Lower lobe of right lung (tissue), 2 donors: Measurements from ENCODE around the gene HOXA7. TPM values are rescaled to one million over a fixed set of nuclear protein-coding genes. Genes with fewer than 3 reads are reported as not detected.
A peak's percentile ranks its signal among the peaks of the same experiment; 100 is the strongest.

Experiments
- ATAC-seq, 2 donors: fragments of 200-7000 bp; cut with Tn5 transposase; one replicate each; pipeline ENCODE4 v1.9.1; 2020 to 2022; ENCODE audit warnings: mild to moderate bottlenecking in 2 of 2, moderate library complexity in 2 of 2
- DNase-seq: peaks from one replicate; pipeline ENCODE4 v3.0.0-alpha.2; 2020
- H3K27ac ChIP-seq: fragments of 200-600 bp; one replicate; pipeline ENCODE4 v1.8.0; 2022
- H3K27me3 ChIP-seq: fragments of 200-600 bp; one replicate; pipeline ENCODE4 v1.8.0; 2022; ENCODE audit warnings: low read depth
- H3K36me3 ChIP-seq: fragments of 200-600 bp; one replicate; pipeline ENCODE4 v1.8.0; 2022; ENCODE audit warnings: mild to moderate bottlenecking
- H3K4me1 ChIP-seq: fragments of 200-600 bp; one replicate; pipeline ENCODE4 v1.8.0; 2022
- H3K4me3 ChIP-seq: fragments of 200-600 bp; one replicate; pipeline ENCODE4 v1.8.0; 2022; ENCODE audit warnings: mild to moderate bottlenecking
- H3K9me3 ChIP-seq: fragments of 200-600 bp; one replicate; pipeline ENCODE4 v1.8.0; 2022
- CTCF ChIP-seq: fragments of 200-600 bp; IDR thresholded peaks from one replicate; pipeline ENCODE4 v1.8.0; 2022; ENCODE audit warnings: antibody characterized with exemption, mild to moderate bottlenecking
- intact Hi-C: fragments of 100-400 bp; cut with DNase I; formaldehyde crosslinking; loops from one replicate; pipeline ENCODE4 v1.11.0; 2022
- total RNA-seq: library from RNA; stranded (reverse); fragmentation: NEBNext Ultra II Directional; extraction: Animal tissue kit (Norgen Biotek cat#: 25700); gene quantifications from one replicate; pipeline ENCODE4 v1.2.1, GENCODE V29; 2021
- donor health status: DM: no; HTN: yes; CAD: no; lungs with severe emphysema.

Gene HOXA7
- total RNA-seq, 1 donor from 2014 or later, result 2.2 TPM

- Histone ChIP-seq H3K27ac (peak overlapping the region; percentile 89), H3K36me3 (no peaks in the 10 kb centered on the region), H3K9me3 (no peaks in the 10 kb centered on the region), H3K4me3 (peak overlapping the region; percentile 60), H3K4me1 (peaks cover 69% of the 10 kb centered on the region), H3K27me3 (peaks cover 94% of the 10 kb centered on the region)
- TF ChIP-seq CTCF, result no peak
- DNase-seq (peak; percentile 50), ATAC-seq (no peak)
- intact Hi-C loops, result loop anchor here (10.0 kb wide), 1 partner anchor 777 kb away; no protein-coding TSS in a partner anchor
Measured at GRCh38 chr7:27151341-27151930, 5.0 kb downstream of the HOXA7 start.

- no peaks in the 10 kb centered on the region for H3K9me3 ChIP-seq
- peak; percentile 90 for TF ChIP-seq CTCF
- DNase-seq (peak; percentile 82), ATAC-seq (peak; percentile 75 to 87)
- peaks cover 63% of the 10 kb centered on the region for H3K4me1 ChIP-seq
- no peaks in the 10 kb centered on the region for H3K36me3 ChIP-seq
- intact Hi-C loops, result loop anchor here (10.0 kb wide), 1 partner anchor 776 kb away; no protein-coding TSS in a partner anchor
- H3K4me3 ChIP-seq, result peak overlapping the region; percentile 60
- H3K27me3 ChIP-seq, result peaks cover 89% of the 10 kb centered on the region
- peak overlapping the region; percentile 89 for H3K27ac ChIP-seq
Measured at GRCh38 chr7:27150568-27151340, 5.7 kb downstream of the HOXA7 start.

- H3K4me1 ChIP-seq, result peaks cover 55% of the 10 kb centered on the region
- H3K36me3 ChIP-seq, result no peaks in the 10 kb centered on the region
- H3K27me3 ChIP-seq, result peaks cover 84% of the 10 kb centered on the region
- peak overlapping the region; percentile 89 for H3K27ac ChIP-seq
- peak overlapping the region; percentile 60 for H3K4me3 ChIP-seq
- H3K9me3 ChIP-seq, result no peaks in the 10 kb centered on the region
- TF ChIP-seq CTCF, result no peak
- intact Hi-C loops, result loop anchor here (10.0 kb wide), 1 partner anchor 775 kb away; no protein-coding TSS in a partner anchor
- DNase-seq, result peak; percentile 41
- no peak for ATAC-seq
Measured at GRCh38 chr7:27149842-27150567, 6.5 kb downstream of the HOXA7 start.

GRCh38 chr7:27148756-27149641 is 7.5 kb downstream of the HOXA7 start:
- peak overlapping the region; percentile 60 for H3K4me3 ChIP-seq
- ATAC-seq (no peak), DNase-seq (no peak)
- peaks cover 82% of the 10 kb centered on the region for H3K27me3 ChIP-seq
- peak overlapping the region; percentile 89 for H3K27ac ChIP-seq
- no peak for TF ChIP-seq CTCF
- H3K9me3 ChIP-seq, result no peaks in the 10 kb centered on the region
- H3K4me1 ChIP-seq, result peaks cover 51% of the 10 kb centered on the region
- no peaks in the 10 kb centered on the region for H3K36me3 ChIP-seq
- intact Hi-C loops, result no loop called here
